ENCODE data around the gene C6orf62. TPM values are rescaled to one million over a fixed set of nuclear protein-coding genes. Genes with fewer than 3 reads are reported as not detected.

Gene C6orf62
- total and polyA plus RNA-seq, 2 donors (not counting 3 experiments of a cell fraction or from before 2014, with no cell fraction given), result 36.5 to 129 TPM

DNA sequence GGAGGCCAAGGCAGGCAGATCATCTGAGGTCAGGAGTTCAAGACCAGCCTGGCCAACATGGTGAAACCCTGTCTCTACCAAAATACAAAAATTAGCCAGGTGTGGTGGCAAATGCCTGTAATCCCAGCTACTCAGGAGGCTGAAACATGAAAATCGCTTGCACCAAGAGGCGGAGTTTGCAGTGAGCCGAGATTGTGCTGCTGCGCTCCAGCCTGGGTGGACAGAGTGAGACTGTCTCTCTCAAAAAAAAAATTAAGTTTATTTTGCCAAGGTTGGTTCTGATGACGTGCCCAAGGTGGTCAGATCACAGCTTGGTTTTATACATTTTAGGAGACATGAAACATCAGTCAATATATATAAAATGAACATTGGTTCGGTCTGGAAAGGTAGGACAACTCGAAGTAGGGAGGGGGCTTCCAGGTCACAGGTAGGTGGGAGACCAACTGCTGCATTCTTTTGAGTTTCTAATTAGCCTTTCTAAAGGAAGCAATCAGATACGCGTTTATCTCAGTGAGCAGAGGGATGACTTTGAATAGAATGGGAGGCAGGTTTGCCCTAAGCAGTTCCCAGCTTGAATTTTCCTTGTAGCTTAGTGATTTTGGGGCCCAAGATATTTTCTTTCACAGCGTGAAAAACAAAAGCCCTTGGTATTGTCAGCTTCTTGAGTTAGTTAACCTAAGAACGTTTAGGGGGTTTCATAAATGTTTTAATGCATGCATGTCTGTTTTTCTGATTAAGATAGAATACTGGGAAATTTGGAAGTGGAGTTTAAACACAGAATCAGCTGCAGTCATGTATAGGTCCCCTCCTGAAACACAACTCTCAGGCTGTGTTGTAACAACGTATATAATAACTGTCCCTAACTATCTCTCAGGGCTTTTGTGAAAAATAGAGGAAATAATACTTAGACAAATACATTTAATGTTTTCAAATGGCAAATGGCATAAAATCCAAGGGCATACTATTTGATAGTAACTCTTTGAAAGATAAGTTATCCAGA, 35.4 kb downstream of the C6orf62 start:
- Histone ChIP-seq H3K4me1 (ENCODE audit: control insufficient read depth, extremely low read depth, insufficient read depth, low read length) (no peaks in the 10 kb centered on the region), H3K36me3 (ENCODE audit: control insufficient read depth in 2 of 2, extremely low read depth in 1 of 2, insufficient read depth in 2 of 2, low read length in 2 of 2) (no peaks in the 10 kb centered on the region), H3K9me1 (replicated peaks; ENCODE audit: control insufficient read depth, extremely low read depth, insufficient read depth, low read length) (no peaks in the 10 kb centered on the region), H3K79me2 (ENCODE audit: control insufficient read depth, insufficient read depth, low read length) (no peaks in the 10 kb centered on the region), H3K4me3 (replicated peaks in 1 of 3; ENCODE audit: insufficient read depth in 1 of 3, low read depth in 1 of 3, low read length in 3 of 3) (no peak overlapping the region), H3K9ac (replicated peaks; ENCODE audit: extremely low read depth, insufficient read depth, low read length) (no peak overlapping the region), H3K27ac (ENCODE audit: insufficient read depth, low read depth, low read length) (no peak overlapping the region), H4K20me1 (replicated peaks; ENCODE audit: control insufficient read depth, extremely low read depth, insufficient read depth, low read length) (no peaks in the 10 kb centered on the region), H2AFZ (ENCODE audit: low read depth, low read length) (no peak overlapping the region), H3K27me3 (ENCODE audit: control insufficient read depth in 2 of 2, insufficient read depth in 2 of 2, low read length in 2 of 2) (no peaks in the 10 kb centered on the region), H3K4me2 (ENCODE audit: insufficient read depth, low read length) (no peak overlapping the region), H3K9me3 (replicated peaks; ENCODE audit: control insufficient read depth, insufficient read depth, low read length) (no peaks in the 10 kb centered on the region)
- no peak for TF ChIP-seq MYC (IDR thresholded peaks at IDR 0.05; ENCODE audit: low read depth, low read length)
- TF ChIP-seq JUN (IDR thresholded peaks at IDR 0.05; ENCODE audit: borderline replicate concordance, insufficient read depth, insufficient read length, low read depth), result no peak
- no peak for TF ChIP-seq FOS (IDR thresholded peaks at IDR 0.05; ENCODE audit: borderline replicate concordance, insufficient read depth, low read length)
- no peak for TF ChIP-seq EZH2 (IDR thresholded peaks at IDR 0.05; ENCODE audit: borderline replicate concordance, low read depth, low read length, severe bottlenecking)
- TF ChIP-seq, protein P1, sequence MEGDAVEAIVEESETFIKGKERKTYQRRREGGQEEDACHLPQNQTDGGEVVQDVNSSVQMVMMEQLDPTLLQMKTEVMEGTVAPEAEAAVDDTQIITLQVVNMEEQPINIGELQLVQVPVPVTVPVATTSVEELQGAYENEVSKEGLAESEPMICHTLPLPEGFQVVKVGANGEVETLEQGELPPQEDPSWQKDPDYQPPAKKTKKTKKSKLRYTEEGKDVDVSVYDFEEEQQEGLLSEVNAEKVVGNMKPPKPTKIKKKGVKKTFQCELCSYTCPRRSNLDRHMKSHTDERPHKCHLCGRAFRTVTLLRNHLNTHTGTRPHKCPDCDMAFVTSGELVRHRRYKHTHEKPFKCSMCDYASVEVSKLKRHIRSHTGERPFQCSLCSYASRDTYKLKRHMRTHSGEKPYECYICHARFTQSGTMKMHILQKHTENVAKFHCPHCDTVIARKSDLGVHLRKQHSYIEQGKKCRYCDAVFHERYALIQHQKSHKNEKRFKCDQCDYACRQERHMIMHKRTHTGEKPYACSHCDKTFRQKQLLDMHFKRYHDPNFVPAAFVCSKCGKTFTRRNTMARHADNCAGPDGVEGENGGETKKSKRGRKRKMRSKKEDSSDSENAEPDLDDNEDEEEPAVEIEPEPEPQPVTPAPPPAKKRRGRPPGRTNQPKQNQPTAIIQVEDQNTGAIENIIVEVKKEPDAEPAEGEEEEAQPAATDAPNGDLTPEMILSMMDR (IDR thresholded peaks at IDR 0.05; ENCODE audit: extremely low read depth in 1 of 2, insufficient read depth in 1 of 2, low read depth in 1 of 2, low read length in 2 of 2), result no peak
- no peak for TF ChIP-seq POLR2A (IDR thresholded peaks at IDR 0.05; ENCODE audit: low read depth, low read length)
- TF ChIP-seq POLR2AphosphoS5 (IDR thresholded peaks at IDR 0.05; ENCODE audit: insufficient read depth, low read depth, low read length), result no peak
- no peak for TF ChIP-seq MAX (IDR thresholded peaks at IDR 0.05; ENCODE audit: insufficient read depth, insufficient read length)
- TF ChIP-seq GATA2 (IDR thresholded peaks at IDR 0.05; ENCODE audit: insufficient read depth, insufficient read length, low read depth, low read length), result no peak
- FAIRE-seq, result no peak
- dilution Hi-C loops (cut with MboI; ENCODE audit: extremely low pct_ligation_motif_present, low sequenced_read_pairs), result no loop called here
- ChIA-PET POLR2A (interaction anchor here (0.6 kb wide), 1 partner anchor 17 kb away, joined by 5 read pairs; no protein-coding TSS in a partner anchor), CTCF (interaction anchor here (1.2 to 2.6 kb wide), 3 partner anchors 17 to 102 kb away, joined by 3 to 9 read pairs (median 3); partner anchors contain the start of genes ACOT13 and TDP2)
- intact Hi-C loops (cut with micrococcal nuclease), result loop anchor here (1.0 kb wide), 1 partner anchor 37 kb away; the partner anchor contains the start of gene KIAA0319
- BruUV-seq (replicated peaks), result no TSS peak
- DNase-seq (ENCODE audit: low read depth, low spot score), result no peak
